Esophagus squamous epithelium (tissue), 4 donors: Measurements from ENCODE around the gene EOLA1.

Source experiments
- CTCF ChIP-seq, 6 experiments: fragments of 450-650 bp in 4 of 6; fragments of 200-600 bp in 2 of 6; sonication (generic) in 2 of 6; IDR thresholded peaks; one replicate each; pipeline ENCODE4 v1.5.1; 2016 to 2019; ENCODE audit warnings: antibody characterized with exemption in 6 of 6, mild to moderate bottlenecking in 4 of 6, moderate library complexity in 4 of 6
- POLR2A ChIP-seq, 4 donors: fragments of 450-650 bp; IDR thresholded peaks; one replicate each; pipeline ENCODE4 v1.6.1; 2017; ENCODE audit warnings: antibody characterized with exemption in 4 of 4, mild to moderate bottlenecking in 4 of 4, moderate library complexity in 3 of 4

DNA sequence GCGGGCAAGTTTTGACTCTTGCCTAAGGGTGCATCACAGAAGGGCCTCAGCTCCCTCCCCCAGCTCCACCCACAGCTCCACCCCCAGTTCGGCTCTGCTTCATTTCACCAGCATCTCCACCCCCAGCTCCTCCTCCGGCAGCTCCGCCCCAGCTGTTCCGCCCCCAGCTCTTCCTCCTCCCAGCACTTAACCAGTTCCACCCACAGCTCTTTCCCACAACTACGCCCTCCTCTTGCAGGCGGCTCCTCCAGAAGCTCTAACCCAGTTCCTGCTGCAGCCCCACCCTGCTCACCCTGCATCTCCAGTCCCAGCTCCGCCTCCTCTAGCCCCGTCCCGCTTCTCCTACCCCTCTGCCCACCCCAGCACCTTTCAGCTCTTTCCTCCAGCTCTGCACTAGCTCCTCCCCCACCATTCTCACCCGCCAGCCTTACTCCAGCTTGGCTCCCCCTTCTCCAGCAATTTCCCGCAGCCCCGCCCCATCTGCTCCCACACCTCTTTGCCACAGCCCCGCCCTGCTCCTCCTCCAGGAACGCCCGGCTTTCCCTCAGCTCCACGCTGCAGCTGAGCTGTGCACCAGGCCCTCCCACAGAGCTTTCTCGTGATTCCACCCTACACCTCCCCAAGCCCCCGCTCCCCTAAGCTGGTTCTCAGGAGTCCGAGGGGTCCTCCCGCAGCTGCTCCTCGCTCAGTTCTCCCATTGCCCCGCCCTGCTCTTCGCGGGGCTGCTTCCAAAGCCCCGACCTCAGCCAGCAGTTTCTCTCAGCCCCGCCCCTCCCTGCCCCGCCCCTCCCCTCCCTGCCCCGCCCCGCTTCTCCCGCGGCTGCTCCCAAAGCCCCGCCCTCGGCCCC, 1.3 kb upstream of the EOLA1 start:
- TF ChIP-seq CTCF (IDR thresholded peaks at IDR 0.05) (no peak), POLR2A (IDR thresholded peaks at IDR 0.05) (no peak)
